ENCODE measurements around the gene TDRD6. TPM values are rescaled to one million over a fixed set of nuclear protein-coding genes. Genes with fewer than 3 reads are reported as not detected.

Gene TDRD6
- total RNA-seq, 1 donor from 2014 or later: 0.21 TPM

DNA sequence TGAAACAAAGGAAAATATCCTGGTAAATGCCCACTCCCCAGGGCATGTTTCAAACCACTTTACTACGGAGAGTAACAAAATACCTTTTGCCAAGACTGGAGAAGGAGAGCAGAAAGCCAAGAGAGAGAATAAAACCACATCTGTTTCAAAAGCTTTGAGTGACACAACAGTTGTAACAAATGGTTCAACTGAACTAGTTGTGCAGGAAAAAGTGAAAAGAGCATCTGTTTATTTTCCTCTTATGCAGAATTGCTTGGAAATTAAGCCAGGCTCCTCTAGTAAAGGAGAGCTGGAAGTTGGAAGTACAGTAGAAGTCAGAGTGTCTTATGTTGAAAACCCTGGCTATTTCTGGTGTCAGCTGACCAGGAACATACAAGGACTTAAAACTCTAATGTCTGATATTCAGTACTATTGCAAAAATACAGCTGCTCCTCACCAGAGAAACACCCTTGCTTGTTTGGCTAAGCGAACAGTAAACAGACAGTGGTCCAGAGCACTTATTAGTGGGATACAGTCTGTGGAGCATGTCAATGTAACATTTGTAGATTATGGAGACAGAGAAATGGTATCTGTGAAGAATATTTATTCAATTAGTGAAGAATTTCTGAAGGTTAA is 2.6 kb downstream of the TDRD6 start:
- DNase-seq (ENCODE audit: low spot score): no peak
- H3K36me3 Mint-ChIP-seq (ENCODE audit: low read depth, unreplicated experiment): no peaks in the 10 kb centered on the region
- no peak overlapping the region for H3K4me3 Mint-ChIP-seq (ENCODE audit: unreplicated experiment)
- no peaks in the 10 kb centered on the region for H3K4me1 Mint-ChIP-seq (ENCODE audit: unreplicated experiment)
- H3K27me3 Mint-ChIP-seq (ENCODE audit: unreplicated experiment): peaks cover 4% of the 10 kb centered on the region
- no peak overlapping the region for H3K27ac Mint-ChIP-seq (ENCODE audit: unreplicated experiment)
- TF ChIP-seq, protein P1, sequence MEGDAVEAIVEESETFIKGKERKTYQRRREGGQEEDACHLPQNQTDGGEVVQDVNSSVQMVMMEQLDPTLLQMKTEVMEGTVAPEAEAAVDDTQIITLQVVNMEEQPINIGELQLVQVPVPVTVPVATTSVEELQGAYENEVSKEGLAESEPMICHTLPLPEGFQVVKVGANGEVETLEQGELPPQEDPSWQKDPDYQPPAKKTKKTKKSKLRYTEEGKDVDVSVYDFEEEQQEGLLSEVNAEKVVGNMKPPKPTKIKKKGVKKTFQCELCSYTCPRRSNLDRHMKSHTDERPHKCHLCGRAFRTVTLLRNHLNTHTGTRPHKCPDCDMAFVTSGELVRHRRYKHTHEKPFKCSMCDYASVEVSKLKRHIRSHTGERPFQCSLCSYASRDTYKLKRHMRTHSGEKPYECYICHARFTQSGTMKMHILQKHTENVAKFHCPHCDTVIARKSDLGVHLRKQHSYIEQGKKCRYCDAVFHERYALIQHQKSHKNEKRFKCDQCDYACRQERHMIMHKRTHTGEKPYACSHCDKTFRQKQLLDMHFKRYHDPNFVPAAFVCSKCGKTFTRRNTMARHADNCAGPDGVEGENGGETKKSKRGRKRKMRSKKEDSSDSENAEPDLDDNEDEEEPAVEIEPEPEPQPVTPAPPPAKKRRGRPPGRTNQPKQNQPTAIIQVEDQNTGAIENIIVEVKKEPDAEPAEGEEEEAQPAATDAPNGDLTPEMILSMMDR (IDR thresholded peaks at IDR 0.05; ENCODE audit: unreplicated experiment): no peak
- H3K9me3 Mint-ChIP-seq (ENCODE audit: unreplicated experiment): no peaks in the 10 kb centered on the region

- no peaks in the 10 kb centered on the region for H3K4me1 Mint-ChIP-seq (ENCODE audit: unreplicated experiment)
- DNase-seq (ENCODE audit: low spot score): no peak
- no peaks in the 10 kb centered on the region for H3K9me3 Mint-ChIP-seq (ENCODE audit: unreplicated experiment)
- H3K4me3 Mint-ChIP-seq (ENCODE audit: unreplicated experiment): no peak overlapping the region
- TF ChIP-seq, protein P1 (IDR thresholded peaks at IDR 0.05; ENCODE audit: unreplicated experiment): no peak
- no peak overlapping the region for H3K27ac Mint-ChIP-seq (ENCODE audit: unreplicated experiment)
- no peaks in the 10 kb centered on the region for H3K36me3 Mint-ChIP-seq (ENCODE audit: low read depth, unreplicated experiment)
- H3K27me3 Mint-ChIP-seq (ENCODE audit: unreplicated experiment): peaks cover 4% of the 10 kb centered on the region
Measured at GRCh38 chr6:46690911-46691451, 3.3 kb downstream of the TDRD6 start.

DNA sequence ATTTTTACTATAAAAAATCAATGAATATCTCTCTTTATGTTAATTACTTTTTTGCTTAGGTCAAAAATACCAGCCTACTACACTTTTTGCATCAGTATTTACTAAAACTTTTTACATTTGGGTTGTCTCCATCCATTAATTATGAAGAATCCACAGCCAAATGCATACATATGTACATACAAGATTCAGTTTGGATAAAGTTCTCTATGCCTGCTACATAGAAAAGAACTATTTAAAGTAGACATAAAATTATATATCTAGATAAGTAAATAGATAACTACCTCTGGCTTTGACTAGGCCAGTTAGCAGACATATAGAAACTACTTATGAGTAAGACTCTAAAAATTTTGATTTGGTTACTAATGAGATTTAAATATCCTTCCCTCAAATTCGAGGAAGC is 12.3 kb downstream of the TDRD6 start:
- no peaks in the 10 kb centered on the region for H3K9me3 Mint-ChIP-seq (ENCODE audit: unreplicated experiment)
- H3K27me3 Mint-ChIP-seq (ENCODE audit: unreplicated experiment): no peaks in the 10 kb centered on the region
- no peak overlapping the region for H3K4me3 Mint-ChIP-seq (ENCODE audit: unreplicated experiment)
- no peaks in the 10 kb centered on the region for H3K36me3 Mint-ChIP-seq (ENCODE audit: low read depth, unreplicated experiment)
- H3K4me1 Mint-ChIP-seq (ENCODE audit: unreplicated experiment): no peaks in the 10 kb centered on the region
- no peak for DNase-seq (ENCODE audit: low spot score)
- TF ChIP-seq, protein P1 (IDR thresholded peaks at IDR 0.05; ENCODE audit: unreplicated experiment): no peak
- H3K27ac Mint-ChIP-seq (ENCODE audit: unreplicated experiment): no peak overlapping the region

DNA sequence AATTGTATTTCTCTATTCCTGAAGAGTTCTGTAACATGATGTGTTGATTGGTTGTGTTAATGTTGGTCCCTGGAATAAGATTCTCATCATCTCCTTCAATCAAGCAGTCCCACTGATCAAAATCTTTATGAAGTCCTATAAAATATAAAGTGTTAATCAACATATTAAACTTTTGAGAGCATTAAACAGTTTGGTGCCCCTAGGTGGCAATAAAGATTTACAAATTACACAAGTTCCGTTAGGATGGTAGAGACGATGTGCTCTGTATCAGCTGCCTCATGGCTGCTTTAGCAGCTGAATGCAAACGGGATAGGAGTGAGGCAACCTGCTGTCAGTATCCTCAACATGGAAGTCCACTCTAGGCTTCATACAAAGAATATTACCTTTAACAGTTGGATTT is 16.9 kb downstream of the TDRD6 start:
- TF ChIP-seq, protein P1 (IDR thresholded peaks at IDR 0.05; ENCODE audit: unreplicated experiment): no peak
- DNase-seq (ENCODE audit: low spot score): no peak
- Mint-ChIP-seq H3K4me3 (ENCODE audit: unreplicated experiment) (no peak overlapping the region), H3K9me3 (ENCODE audit: unreplicated experiment) (no peaks in the 10 kb centered on the region), H3K27ac (ENCODE audit: unreplicated experiment) (no peak overlapping the region), H3K27me3 (ENCODE audit: unreplicated experiment) (peaks cover 3% of the 10 kb centered on the region), H3K4me1 (ENCODE audit: unreplicated experiment) (no peaks in the 10 kb centered on the region), H3K36me3 (ENCODE audit: low read depth, unreplicated experiment) (no peaks in the 10 kb centered on the region)

- Mint-ChIP-seq H3K27me3 (ENCODE audit: unreplicated experiment) (peaks cover 3% of the 10 kb centered on the region), H3K4me3 (ENCODE audit: unreplicated experiment) (no peak overlapping the region), H3K4me1 (ENCODE audit: unreplicated experiment) (no peaks in the 10 kb centered on the region), H3K9me3 (ENCODE audit: unreplicated experiment) (no peaks in the 10 kb centered on the region), H3K27ac (ENCODE audit: unreplicated experiment) (no peak overlapping the region), H3K36me3 (ENCODE audit: low read depth, unreplicated experiment) (no peaks in the 10 kb centered on the region)
- TF ChIP-seq, protein P1 (IDR thresholded peaks at IDR 0.05; ENCODE audit: unreplicated experiment): no peak
- DNase-seq (ENCODE audit: low spot score): no peak
Measured at GRCh38 chr6:46706464-46706863, 18.8 kb downstream of the TDRD6 start.
